A673 (cell line): Measurements from ENCODE around the gene TST. TPM values are rescaled to one million over a fixed set of nuclear protein-coding genes. Genes with fewer than 3 reads are reported as not detected.
"Not testable (repeated sequence)": the region's sequence is repeated elsewhere in the genome, so short reads cannot be mapped to it uniquely, and the experiment has no call there.

Source experiments
- BruUV-seq: library from RNA; stranded (reverse); fragments of 400-500 nt; replicated peaks from 2 replicates; lab custom pipeline; 2021; lab: Mats Ljungman, UMichigan
- CTCF ChIA-PET: fragments of 300-600 bp; sonication (Branson Sonifier 250); formaldehyde crosslinking; loops from one replicate; lab custom pipeline; 2022; ENCODE audit warnings: antibody characterized with exemption; lab: Charles Lee
- POLR2A ChIA-PET: fragments of 300-600 bp; sonication (Branson Sonifier 250); formaldehyde crosslinking; loops from one replicate; lab custom pipeline; 2022; ENCODE audit warnings: antibody characterized with exemption; ENCODE audit not compliant: low non-redundant PET; lab: Charles Lee
- DNase-seq: peaks from one replicate; pipeline ENCODE4 v3.0.0-alpha.2; 2015; ENCODE audit warnings: low spot score
- H3K27ac ChIP-seq: fragments of 200-600 bp; sonication (generic); 2 replicates; pipeline ENCODE4 v1.5.1; 2016; ENCODE audit warnings: mixed run types, low read depth, mild to moderate bottlenecking, mixed read lengths, antibody characterized with exemption, low read length; ENCODE audit not compliant: poor library complexity, severe bottlenecking
- H3K27me3 ChIP-seq: fragments of 200-600 bp; sonication (generic); replicated peaks from 2 replicates; pipeline ENCODE4 v1.6.1; 2017; ENCODE audit warnings: mixed run types, low read depth, mild to moderate bottlenecking, mixed read lengths, antibody characterized with exemption, low read length; ENCODE audit not compliant: insufficient read depth, poor library complexity
- H3K36me3 ChIP-seq: fragments of 200-600 bp; sonication (generic); 2 replicates; pipeline ENCODE4 v1.6.1; 2016; ENCODE audit warnings: mixed run types, mild to moderate bottlenecking, mixed read lengths, antibody characterized with exemption, low read length; ENCODE audit not compliant: insufficient read depth, poor library complexity, severe bottlenecking
- H3K4me1 ChIP-seq: fragments of 200-600 bp; sonication (generic); 2 replicates; pipeline ENCODE4 v1.6.1; 2017; ENCODE audit warnings: mixed run types, mild to moderate bottlenecking, mixed read lengths, antibody characterized with exemption, low read length; ENCODE audit not compliant: insufficient read depth, poor library complexity, severe bottlenecking
- H3K4me3 ChIP-seq: fragments of 200-600 bp; sonication (generic); 2 replicates; pipeline ENCODE4 v1.5.1; 2016; ENCODE audit warnings: low read depth, mixed run types, mild to moderate bottlenecking, mixed read lengths, low read length; ENCODE audit not compliant: poor library complexity, severe bottlenecking
- H3K9me3 ChIP-seq: fragments of 200-600 bp; sonication (generic); 2 replicates; pipeline ENCODE4 v1.6.1; 2016; ENCODE audit warnings: mixed run types, low read depth, mild to moderate bottlenecking, mixed read lengths, antibody characterized with exemption, low read length; ENCODE audit not compliant: poor library complexity, severe bottlenecking
- CTCF ChIP-seq: fragments of 300-800, 200-600 bp; sonication (generic); conservative IDR thresholded peaks from 2 replicates; pipeline ENCODE4 v1.5.1; 2017; ENCODE audit warnings: low read depth, mild to moderate bottlenecking, antibody characterized with exemption, low read length, moderate library complexity, mixed read lengths
- EZH2 ChIP-seq: fragments of 200-600 bp; sonication (generic); IDR thresholded peaks from 2 replicates; pipeline ENCODE4 v1.6.1; 2017; ENCODE audit warnings: borderline replicate concordance, low read depth, mild to moderate bottlenecking, mixed read lengths, antibody characterized with exemption, low read length; ENCODE audit not compliant: poor library complexity, severe bottlenecking
- intact Hi-C: fragments of 100-400 bp; cut with micrococcal nuclease; formaldehyde crosslinking; loops from one replicate; pipeline ENCODE4 v1.10.0; 2022; ENCODE audit not compliant: unreplicated experiment
- total RNA-seq: library from RNA; stranded (reverse); gene quantifications from 2 replicates; pipeline ENCODE4 v1.2.3, GENCODE V29; 2021

The TST gene
- total RNA-seq, 1 experiment from 2014 or later: 31.3 TPM

- no peaks in the 10 kb centered on the region for H3K36me3 ChIP-seq
- TF ChIP-seq EZH2: no peak
- no peak for TF ChIP-seq CTCF
These were observed 21.5 kb downstream of the TST start for GRCh38 chr22:36997746-36998145.

GRCh38 chr22:36991206-36991605, 28.0 kb downstream of the TST start:
- H3K4me3 ChIP-seq: no peak overlapping the region
- no peaks in the 10 kb centered on the region for H3K4me1 ChIP-seq
- intact Hi-C loops: no loop called here
- TF ChIP-seq CTCF: no peak
- TF ChIP-seq EZH2: no peak
- CTCF ChIA-PET: no interaction called here
- POLR2A ChIA-PET: no interaction called here
- H3K27me3 ChIP-seq: peaks cover 65% of the 10 kb centered on the region
- no TSS peak for BruUV-seq
- no peak for DNase-seq
- H3K36me3 ChIP-seq: no peaks in the 10 kb centered on the region
- peaks cover 3% of the 10 kb centered on the region for H3K9me3 ChIP-seq
- no peak overlapping the region for H3K27ac ChIP-seq

More at GRCh38 chr22:36997746-36998145, 21.5 kb downstream of the TST start:
- Histone ChIP-seq H3K4me1 (no peaks in the 10 kb centered on the region), H3K4me3 (no peak overlapping the region), H3K9me3 (no peaks in the 10 kb centered on the region), H3K27ac (no peak overlapping the region), H3K27me3 (peaks cover 21% of the 10 kb centered on the region)
- CTCF ChIA-PET: no interaction called here
- BruUV-seq: no TSS peak
- POLR2A ChIA-PET: no interaction called here
- no peak for DNase-seq
- intact Hi-C loops: no loop called here

- H3K4me1 ChIP-seq: no peaks in the 10 kb centered on the region
- no peak overlapping the region for H3K27ac ChIP-seq
- intact Hi-C loops: no loop called here
- peaks cover 10% of the 10 kb centered on the region for H3K9me3 ChIP-seq
- CTCF ChIA-PET: no interaction called here
- H3K27me3 ChIP-seq: peaks cover 58% of the 10 kb centered on the region
- POLR2A ChIA-PET: no interaction called here
- H3K36me3 ChIP-seq: no peaks in the 10 kb centered on the region
- BruUV-seq: no TSS peak
- H3K4me3 ChIP-seq: no peak overlapping the region
- DNase-seq: no peak
- TF ChIP-seq EZH2: no peak
- no peak for TF ChIP-seq CTCF
These were observed 28.8 kb downstream of the TST start for GRCh38 chr22:36990457-36990856.

- H3K4me1 ChIP-seq, H3K27ac ChIP-seq, H3K4me3 ChIP-seq, BruUV-seq, POLR2A ChIA-PET, intact Hi-C loops, CTCF ChIA-PET, H3K36me3 ChIP-seq, DNase-seq: not testable (repeated sequence)
- peaks cover 10% of the 10 kb centered on the region for H3K9me3 ChIP-seq
- H3K27me3 ChIP-seq: peaks cover 57% of the 10 kb centered on the region
These were observed 30.2 kb downstream of the TST start for GRCh38 chr22:36989012-36989411.
